ENCODE data around the gene BANF2. TPM values are rescaled to one million over a fixed set of nuclear protein-coding genes. Genes with fewer than 3 reads are reported as not detected.

The BANF2 gene
- total RNA-seq, 6 experiments from 2014 or later, result not detected

DNA sequence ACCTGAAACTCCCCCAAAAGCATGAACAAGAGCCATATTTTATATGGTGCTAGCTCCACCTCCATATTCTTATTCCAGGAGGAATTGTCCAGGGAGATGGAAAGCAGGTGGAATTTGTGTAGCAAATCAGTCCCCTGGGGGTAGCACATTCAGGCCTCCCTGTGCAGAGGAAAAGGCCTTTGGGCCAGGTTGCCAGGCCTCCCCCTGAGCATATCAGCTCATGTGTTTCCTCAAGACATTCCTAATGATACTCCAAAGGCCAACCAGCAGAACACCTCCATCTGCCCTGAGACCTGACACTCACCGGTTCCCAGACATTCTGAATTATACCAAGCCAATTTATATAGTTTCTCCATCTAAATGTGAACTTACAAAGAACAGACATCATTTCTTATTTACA, 2.6 kb upstream of the BANF2 start:
- Histone ChIP-seq H3K27me3 (no peaks in the 10 kb centered on the region), H3K9me3 (no peaks in the 10 kb centered on the region), H3K36me3 (no peaks in the 10 kb centered on the region), H3K27ac (no peak overlapping the region), H3K4me1 (no peaks in the 10 kb centered on the region), H3K4me3 (no peak overlapping the region)
- ATAC-seq (no peak), DNase-seq (no peak)
- no CpG with 5 or more reads among the region's 1 CpG for WGBS (ENCODE audit: insufficient coverage, low coverage, low lambda C conversion rate, missing lambda C conversion rate)
- TF ChIP-seq POLR2A (IDR thresholded peaks at IDR 0.05), result no peak
- TF ChIP-seq, protein P1, sequence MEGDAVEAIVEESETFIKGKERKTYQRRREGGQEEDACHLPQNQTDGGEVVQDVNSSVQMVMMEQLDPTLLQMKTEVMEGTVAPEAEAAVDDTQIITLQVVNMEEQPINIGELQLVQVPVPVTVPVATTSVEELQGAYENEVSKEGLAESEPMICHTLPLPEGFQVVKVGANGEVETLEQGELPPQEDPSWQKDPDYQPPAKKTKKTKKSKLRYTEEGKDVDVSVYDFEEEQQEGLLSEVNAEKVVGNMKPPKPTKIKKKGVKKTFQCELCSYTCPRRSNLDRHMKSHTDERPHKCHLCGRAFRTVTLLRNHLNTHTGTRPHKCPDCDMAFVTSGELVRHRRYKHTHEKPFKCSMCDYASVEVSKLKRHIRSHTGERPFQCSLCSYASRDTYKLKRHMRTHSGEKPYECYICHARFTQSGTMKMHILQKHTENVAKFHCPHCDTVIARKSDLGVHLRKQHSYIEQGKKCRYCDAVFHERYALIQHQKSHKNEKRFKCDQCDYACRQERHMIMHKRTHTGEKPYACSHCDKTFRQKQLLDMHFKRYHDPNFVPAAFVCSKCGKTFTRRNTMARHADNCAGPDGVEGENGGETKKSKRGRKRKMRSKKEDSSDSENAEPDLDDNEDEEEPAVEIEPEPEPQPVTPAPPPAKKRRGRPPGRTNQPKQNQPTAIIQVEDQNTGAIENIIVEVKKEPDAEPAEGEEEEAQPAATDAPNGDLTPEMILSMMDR (IDR thresholded peaks at IDR 0.05), result no peak
- intact Hi-C loops (cut with DNase I), result no loop called here

DNA sequence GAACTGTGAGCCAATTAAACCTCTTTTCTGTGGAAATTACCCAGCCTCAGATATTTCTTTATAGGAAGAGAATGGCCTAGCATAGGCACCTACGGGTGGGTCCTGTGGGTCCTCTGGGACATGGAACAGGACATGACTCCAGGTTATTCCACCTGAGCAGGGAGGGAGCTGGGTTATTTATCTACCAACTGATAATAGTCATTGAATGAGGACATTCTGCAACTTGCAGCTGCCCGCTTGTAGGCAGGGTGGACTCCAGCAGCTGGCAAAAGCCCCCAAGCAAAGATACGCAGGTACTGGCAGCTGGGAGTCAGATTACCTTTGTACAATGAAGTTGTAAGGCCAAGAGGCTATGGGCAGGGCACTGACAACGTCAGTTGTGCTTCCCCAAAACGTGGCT, 1.4 kb upstream of the BANF2 start:
- no peak for ATAC-seq
- intact Hi-C loops (cut with DNase I), result no loop called here
- WGBS (ENCODE audit: insufficient coverage, low coverage, low lambda C conversion rate, missing lambda C conversion rate), result 31% methylated on average over 3 of the region's 5 CpGs
- Histone ChIP-seq H3K36me3 (no peaks in the 10 kb centered on the region), H3K4me1 (no peaks in the 10 kb centered on the region), H3K27ac (no peak overlapping the region), H3K9me3 (no peaks in the 10 kb centered on the region), H3K4me3 (no peak overlapping the region), H3K27me3 (no peaks in the 10 kb centered on the region)
- no peak for DNase-seq
- TF ChIP-seq, protein P1 (IDR thresholded peaks at IDR 0.05), result no peak
- TF ChIP-seq POLR2A (IDR thresholded peaks at IDR 0.05), result no peak

DNA sequence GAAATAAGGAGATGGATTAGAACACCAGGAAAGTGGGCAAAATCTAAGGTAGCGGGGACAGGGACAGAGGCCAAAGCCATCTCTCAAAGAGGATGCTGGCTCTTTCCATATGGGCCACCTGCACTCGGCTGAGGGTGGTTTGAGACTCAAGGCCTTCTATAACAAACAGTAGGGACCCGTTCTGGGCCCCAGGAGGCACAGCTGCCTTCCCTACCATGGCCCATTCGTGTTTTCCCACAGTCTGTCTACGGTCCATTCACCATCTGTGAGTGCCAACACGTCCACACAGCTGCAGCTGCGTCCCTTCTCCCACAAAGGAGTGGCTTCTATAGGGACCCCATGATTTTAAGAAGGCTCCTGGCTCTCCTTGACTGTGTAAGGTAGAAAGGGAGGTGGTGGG, 871 bp downstream of the BANF2 start:
- no peak overlapping the region for H3K4me3 ChIP-seq
- no peaks in the 10 kb centered on the region for H3K4me1 ChIP-seq
- H3K27me3 ChIP-seq, result no peaks in the 10 kb centered on the region
- TF ChIP-seq, protein P1 (IDR thresholded peaks at IDR 0.05), result no peak
- TF ChIP-seq POLR2A (IDR thresholded peaks at IDR 0.05), result no peak
- intact Hi-C loops (cut with DNase I), result no loop called here
- no peak overlapping the region for H3K27ac ChIP-seq
- no peak for ATAC-seq
- no peak for DNase-seq
- no peaks in the 10 kb centered on the region for H3K36me3 ChIP-seq
- H3K9me3 ChIP-seq, result no peaks in the 10 kb centered on the region
- WGBS (ENCODE audit: insufficient coverage, low coverage, low lambda C conversion rate, missing lambda C conversion rate), result 83% methylated on average over 6 of the region's 7 CpGs

DNA sequence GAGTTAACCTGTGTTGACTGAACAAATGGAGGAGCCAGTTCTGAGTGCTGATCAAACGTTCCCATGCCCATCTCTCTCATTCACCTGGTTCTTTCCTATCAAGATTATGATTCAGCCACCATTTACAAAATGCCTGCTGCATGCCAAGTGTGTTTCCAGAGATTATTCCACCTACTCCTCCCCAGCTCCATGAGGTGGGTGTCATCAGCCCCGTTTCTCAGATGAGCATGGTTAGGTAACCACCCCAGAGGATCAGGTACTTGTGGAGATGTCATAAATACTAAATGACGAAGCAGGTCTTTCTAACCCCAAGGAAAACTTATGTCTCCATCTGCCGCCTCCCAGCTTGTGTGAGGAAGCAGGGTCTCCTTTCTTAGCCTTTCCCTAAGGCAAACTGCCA, 2.1 kb downstream of the BANF2 start:
- 86% methylated on average over 1 of the region's 4 CpGs for WGBS (ENCODE audit: insufficient coverage, low coverage, low lambda C conversion rate, missing lambda C conversion rate)
- Histone ChIP-seq H3K27ac (no peak overlapping the region), H3K27me3 (no peaks in the 10 kb centered on the region), H3K4me3 (no peak overlapping the region), H3K4me1 (no peaks in the 10 kb centered on the region), H3K9me3 (no peaks in the 10 kb centered on the region), H3K36me3 (no peaks in the 10 kb centered on the region)
- ATAC-seq (no peak), DNase-seq (no peak)
- TF ChIP-seq, protein P1 (IDR thresholded peaks at IDR 0.05), result no peak
- TF ChIP-seq POLR2A (IDR thresholded peaks at IDR 0.05), result no peak
- intact Hi-C loops (cut with DNase I), result no loop called here
